ENCODE measurements around the gene ROBO4. TPM values are rescaled to one million over a fixed set of nuclear protein-coding genes. Genes with fewer than 3 reads are reported as not detected.

The ROBO4 gene
- total RNA-seq, 1 experiment from 2014 or later: not detected

- POLR2A ChIA-PET: no interaction called here
- CTCF ChIA-PET: interaction anchor here (1.9 kb wide), 1 partner anchor 11 kb away, joined by 8 read pairs; no protein-coding TSS in a partner anchor
These were observed 10.5 kb downstream of the ROBO4 start for GRCh38 chr11:124886978-124887666.

More at GRCh38 chr11:124886978-124887666, 10.5 kb downstream of the ROBO4 start:
- Histone ChIP-seq H3K4me3 (replicated peaks in 1 of 2; ENCODE audit: low read depth in 1 of 2, low read length in 2 of 2) (no peak overlapping the region), H3K9ac (ENCODE audit: low read length) (no peak overlapping the region), H3K9me3 (ENCODE audit: control insufficient read depth in 1 of 2, insufficient read depth in 1 of 2, low read depth in 1 of 2, low read length in 2 of 2) (no peaks in the 10 kb centered on the region), H3K79me2 (ENCODE audit: insufficient read depth, low read length) (no peaks in the 10 kb centered on the region), H2AFZ (ENCODE audit: low read depth, low read length, poor library complexity, severe bottlenecking) (no peak overlapping the region), H3K9me2 (ENCODE audit: insufficient read depth) (no peaks in the 10 kb centered on the region), H4K20me1 (ENCODE audit: insufficient read depth) (no peaks in the 10 kb centered on the region), H3K4me2 (ENCODE audit: low read length) (no peak overlapping the region), H3K27ac (ENCODE audit: low read depth, low read length) (no peak overlapping the region), H3K4me1 (ENCODE audit: control insufficient read depth in 1 of 2, insufficient read depth in 2 of 2, low read length in 2 of 2) (no peaks in the 10 kb centered on the region), H3K27me3 (ENCODE audit: insufficient read depth, low read length) (0 out of 2 replicates have a peak, but pooled peaks cover 3% of the 10 kb centered on the region), H3K36me3 (ENCODE audit: control insufficient read depth in 1 of 2, insufficient read depth in 2 of 2, low read length in 2 of 2) (no peaks in the 10 kb centered on the region)
- RAD21 ChIA-PET (ENCODE audit: low non-redundant PET in 1 of 2, low total read pairs in 2 of 2, uncharacterized antibody in 2 of 2, unreplicated experiment in 2 of 2): no interaction called here
- BruUV-seq (replicated peaks): no TSS peak
- intact Hi-C loops (cut with micrococcal nuclease): no loop called here
- no peak for ATAC-seq
- DNase-seq (ENCODE audit: low read depth, low spot score): no peak
- TF ChIP-seq REST (IDR thresholded peaks at IDR 0.05; ENCODE audit: low read depth) (no peak), ZFX (IDR thresholded peaks at IDR 0.05) (no peak), TCF7L2 (IDR thresholded peaks at IDR 0.05; ENCODE audit: borderline replicate concordance, extremely low read depth, insufficient read depth, insufficient read length) (no peak), SP1 (IDR thresholded peaks at IDR 0.05; ENCODE audit: low read depth) (no peak), POLR2A (IDR thresholded peaks at IDR 0.05; ENCODE audit: borderline replicate concordance, extremely low read depth, insufficient read depth, insufficient read length) (no peak), CBX3 (IDR thresholded peaks at IDR 0.05; ENCODE audit: low read depth) (no peak), ZNF274 (IDR thresholded peaks at IDR 0.05; ENCODE audit: low read depth, low read length) (no peak)
- TF ChIP-seq, protein P1, sequence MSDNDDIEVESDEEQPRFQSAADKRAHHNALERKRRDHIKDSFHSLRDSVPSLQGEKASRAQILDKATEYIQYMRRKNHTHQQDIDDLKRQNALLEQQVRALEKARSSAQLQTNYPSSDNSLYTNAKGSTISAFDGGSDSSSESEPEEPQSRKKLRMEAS (IDR thresholded peaks at IDR 0.05): no peak
- TF ChIP-seq, protein P2, sequence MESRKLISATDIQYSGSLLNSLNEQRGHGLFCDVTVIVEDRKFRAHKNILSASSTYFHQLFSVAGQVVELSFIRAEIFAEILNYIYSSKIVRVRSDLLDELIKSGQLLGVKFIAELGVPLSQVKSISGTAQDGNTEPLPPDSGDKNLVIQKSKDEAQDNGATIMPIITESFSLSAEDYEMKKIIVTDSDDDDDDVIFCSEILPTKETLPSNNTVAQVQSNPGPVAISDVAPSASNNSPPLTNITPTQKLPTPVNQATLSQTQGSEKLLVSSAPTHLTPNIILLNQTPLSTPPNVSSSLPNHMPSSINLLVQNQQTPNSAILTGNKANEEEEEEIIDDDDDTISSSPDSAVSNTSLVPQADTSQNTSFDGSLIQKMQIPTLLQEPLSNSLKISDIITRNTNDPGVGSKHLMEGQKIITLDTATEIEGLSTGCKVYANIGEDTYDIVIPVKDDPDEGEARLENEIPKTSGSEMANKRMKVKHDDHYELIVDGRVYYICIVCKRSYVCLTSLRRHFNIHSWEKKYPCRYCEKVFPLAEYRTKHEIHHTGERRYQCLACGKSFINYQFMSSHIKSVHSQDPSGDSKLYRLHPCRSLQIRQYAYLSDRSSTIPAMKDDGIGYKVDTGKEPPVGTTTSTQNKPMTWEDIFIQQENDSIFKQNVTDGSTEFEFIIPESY (IDR thresholded peaks at IDR 0.05; ENCODE audit: extremely low read depth, insufficient replicate concordance, low read length): no peak

Data from HCT116 (cell line).